Mesendoderm (in vitro differentiated cells): Measurements from ENCODE around the gene RASA2.

Experiments used
- DNase-seq: peaks from one replicate; pipeline ENCODE4 v3.0.0; 2013
- H2AK5ac ChIP-seq: 2 replicates; pipeline ENCODE4 v1.6.1; 2013; ENCODE audit warnings: low read length, inconsistent platforms
- H2BK120ac ChIP-seq: 2 replicates; pipeline ENCODE4 v1.6.1; 2013; ENCODE audit warnings: low read depth, mild to moderate bottlenecking, low read length, moderate library complexity, mixed read lengths
- H2BK15ac ChIP-seq: replicated peaks from 2 replicates; pipeline ENCODE4 v1.6.1; 2013; ENCODE audit warnings: low read depth, mild to moderate bottlenecking, moderate library complexity
- H2BK5ac ChIP-seq: 2 replicates; pipeline ENCODE4 v1.6.1; 2013; ENCODE audit warnings: low read length, inconsistent platforms
- H3K18ac ChIP-seq: 2 replicates; pipeline ENCODE4 v1.6.1; 2013; ENCODE audit warnings: mild to moderate bottlenecking, low read length, mixed read lengths
- H3K23ac ChIP-seq: one replicate; pipeline ENCODE4 v1.6.1; 2013; ENCODE audit warnings: low read length
- H3K27ac ChIP-seq: 2 replicates; pipeline ENCODE4 v1.5.1; 2013; ENCODE audit warnings: low read depth, mild to moderate bottlenecking, inconsistent platforms, low read length, moderate library complexity
- H3K27me3 ChIP-seq: 2 replicates; pipeline ENCODE4 v1.6.1; 2013; ENCODE audit warnings: low read length, control low read depth, mild to moderate bottlenecking, inconsistent platforms; ENCODE audit not compliant: insufficient read depth, poor library complexity
- H3K36me3 ChIP-seq: 2 replicates; pipeline ENCODE4 v1.6.1; 2013; ENCODE audit warnings: low read length, inconsistent platforms; ENCODE audit not compliant: control insufficient read depth, insufficient read depth
- H3K4ac ChIP-seq: one replicate; pipeline ENCODE4 v1.6.1; 2013; ENCODE audit warnings: low read depth, mild to moderate bottlenecking, low read length, moderate library complexity
- H3K4me1 ChIP-seq: 2 replicates; pipeline ENCODE4 v1.6.1; 2013; ENCODE audit warnings: low read depth, low read length, inconsistent platforms; ENCODE audit not compliant: control insufficient read depth
- H3K4me2 ChIP-seq: 2 replicates; pipeline ENCODE4 v1.6.1; 2013; ENCODE audit warnings: low read length
- H3K4me3 ChIP-seq: 2 replicates; pipeline ENCODE4 v1.5.1; 2013; ENCODE audit warnings: mild to moderate bottlenecking, low read length
- H3K56ac ChIP-seq: one replicate; pipeline ENCODE4 v1.6.1; 2013; ENCODE audit warnings: low read length
- H3K79me1 ChIP-seq: 2 replicates; pipeline ENCODE4 v1.6.1; 2013; ENCODE audit warnings: low read length, inconsistent platforms
- H3K79me2 ChIP-seq: 2 replicates; pipeline ENCODE4 v1.6.1; 2013; ENCODE audit warnings: mild to moderate bottlenecking, low read length; ENCODE audit not compliant: control insufficient read depth, insufficient read depth
- H3K9ac ChIP-seq: 2 replicates; pipeline ENCODE4 v1.6.1; 2013; ENCODE audit warnings: low read length, inconsistent platforms
- H4K5ac ChIP-seq: one replicate; pipeline ENCODE4 v1.6.1; 2013; ENCODE audit warnings: low read length
- H4K8ac ChIP-seq: one replicate; pipeline ENCODE4 v1.6.1; 2013; ENCODE audit warnings: low read depth, mild to moderate bottlenecking, control low read depth, low read length, moderate library complexity
- WGBS: extraction: QIAGEN DNeasy Blood & Tissue Kit; methylation state at CpG from one replicate; pipeline ENCODE4 v1.1.7; 2013; ENCODE audit warnings: low lambda C conversion rate, missing lambda C conversion rate; ENCODE audit not compliant: insufficient coverage; ENCODE audit errors: extremely low coverage; 5-methylcytosine and 5-hydroxymethylcytosine counted together

The RASA2 gene

GRCh38 chr3:141526709-141527108, 39.9 kb downstream of the RASA2 start:
- Histone ChIP-seq H3K56ac (no peak overlapping the region), H2BK120ac (no peak overlapping the region), H3K4me3 (no peak overlapping the region), H3K4me1 (no peaks in the 10 kb centered on the region), H3K18ac (no peak overlapping the region), H2BK15ac (no peak overlapping the region), H3K9ac (no peak overlapping the region), H2BK5ac (no peak overlapping the region), H2AK5ac (no peak overlapping the region), H3K27me3 (no peaks in the 10 kb centered on the region), H3K4ac (no peak overlapping the region), H3K79me1 (no peaks in the 10 kb centered on the region), H3K36me3 (no peaks in the 10 kb centered on the region), H3K79me2 (no peaks in the 10 kb centered on the region), H3K4me2 (no peak overlapping the region), H3K23ac (no peak overlapping the region), H4K5ac (no peak overlapping the region), H3K27ac (no peak overlapping the region), H4K8ac (no peak overlapping the region)
- no peak for DNase-seq

GRCh38 chr3:141528800-141529199, 42.0 kb downstream of the RASA2 start:
- Histone ChIP-seq H3K4me1 (no peaks in the 10 kb centered on the region), H3K27ac (no peak overlapping the region), H3K36me3 (no peaks in the 10 kb centered on the region), H3K27me3 (no peaks in the 10 kb centered on the region), H3K79me1 (no peaks in the 10 kb centered on the region), H3K4me3 (no peak overlapping the region), H3K79me2 (no peaks in the 10 kb centered on the region), H2BK15ac (no peak overlapping the region), H2BK120ac (no peak overlapping the region), H3K56ac (no peak overlapping the region), H2AK5ac (no peak overlapping the region), H4K5ac (no peak overlapping the region), H3K9ac (no peak overlapping the region), H3K23ac (no peak overlapping the region), H3K4me2 (no peak overlapping the region), H4K8ac (no peak overlapping the region), H3K4ac (no peak overlapping the region), H2BK5ac (no peak overlapping the region), H3K18ac (no peak overlapping the region)
- DNase-seq, result no peak
- WGBS, result 100% methylated on average over 1 of the region's 1 CpG

DNA sequence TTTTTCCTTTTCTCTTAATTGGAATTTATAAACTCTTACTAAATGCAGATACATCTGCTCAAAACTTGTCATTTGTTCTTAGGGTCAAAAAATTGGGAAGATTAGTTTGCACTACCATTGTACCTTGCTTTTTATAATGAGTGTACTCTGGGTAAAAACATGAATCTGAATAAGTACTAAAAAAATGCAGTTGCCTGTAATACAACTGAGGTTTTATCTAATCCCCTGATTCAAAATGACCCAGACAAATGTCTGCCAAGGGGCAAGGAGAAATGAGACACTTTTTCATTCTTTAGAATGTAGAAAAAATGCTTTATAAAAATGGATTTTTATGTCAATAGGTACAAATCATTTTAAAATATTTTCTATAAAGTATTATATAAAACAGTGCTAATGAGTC, 42.4 kb downstream of the RASA2 start:
- no peaks in the 10 kb centered on the region for H3K36me3 ChIP-seq
- no peaks in the 10 kb centered on the region for H3K27me3 ChIP-seq
- H2BK5ac ChIP-seq, result no peak overlapping the region
- H3K79me1 ChIP-seq, result no peaks in the 10 kb centered on the region
- no peaks in the 10 kb centered on the region for H3K79me2 ChIP-seq
- no peak overlapping the region for H3K27ac ChIP-seq
- no peak overlapping the region for H3K4ac ChIP-seq
- DNase-seq, result no peak
- H3K4me2 ChIP-seq, result no peak overlapping the region
- H3K9ac ChIP-seq, result no peak overlapping the region
- no peak overlapping the region for H4K5ac ChIP-seq
- H3K18ac ChIP-seq, result no peak overlapping the region
- no peak overlapping the region for H3K23ac ChIP-seq
- no peak overlapping the region for H2BK120ac ChIP-seq
- H3K4me1 ChIP-seq, result no peaks in the 10 kb centered on the region
- no peak overlapping the region for H3K56ac ChIP-seq
- H3K4me3 ChIP-seq, result no peak overlapping the region
- no peak overlapping the region for H2BK15ac ChIP-seq
- no peak overlapping the region for H2AK5ac ChIP-seq
- no peak overlapping the region for H4K8ac ChIP-seq

GRCh38 chr3:141529717-141530414, 43.0 kb downstream of the RASA2 start:
- no peaks in the 10 kb centered on the region for H3K36me3 ChIP-seq
- no peak overlapping the region for H2BK5ac ChIP-seq
- H4K8ac ChIP-seq, result no peak overlapping the region
- H3K4ac ChIP-seq, result no peak overlapping the region
- no peak overlapping the region for H3K56ac ChIP-seq
- H2BK120ac ChIP-seq, result no peak overlapping the region
- no peak overlapping the region for H3K4me3 ChIP-seq
- no peaks in the 10 kb centered on the region for H3K79me2 ChIP-seq
- no peak overlapping the region for H2BK15ac ChIP-seq
- H3K4me2 ChIP-seq, result no peak overlapping the region
- no CpG with 5 or more reads among the region's 1 CpG for WGBS
- DNase-seq, result no peak
- no peak overlapping the region for H3K18ac ChIP-seq
- H3K79me1 ChIP-seq, result no peaks in the 10 kb centered on the region
- no peak overlapping the region for H3K9ac ChIP-seq
- H3K23ac ChIP-seq, result no peak overlapping the region
- H3K27me3 ChIP-seq, result no peaks in the 10 kb centered on the region
- H2AK5ac ChIP-seq, result no peak overlapping the region
- H3K4me1 ChIP-seq, result no peaks in the 10 kb centered on the region
- H3K27ac ChIP-seq, result no peak overlapping the region
- H4K5ac ChIP-seq, result no peak overlapping the region

DNA sequence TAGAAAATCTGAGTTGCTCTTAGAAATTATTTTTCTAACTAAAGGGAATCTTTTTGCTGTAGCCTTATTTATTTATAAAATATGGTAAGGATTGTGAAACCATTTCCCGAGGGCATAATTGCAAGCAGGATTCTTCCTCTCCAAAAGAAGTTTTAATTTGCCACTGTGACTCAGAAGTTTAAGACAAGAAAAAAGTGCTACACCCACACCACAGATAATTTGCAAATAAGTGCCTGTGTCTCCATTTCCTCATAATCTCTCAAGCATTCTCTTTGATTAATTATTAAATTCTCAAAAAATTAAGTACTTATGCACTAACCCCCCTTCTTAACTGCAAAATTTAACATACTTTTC, 43.6 kb downstream of the RASA2 start:
- Histone ChIP-seq H2AK5ac (no peak overlapping the region), H2BK15ac (no peak overlapping the region), H3K4me2 (no peak overlapping the region), H3K27ac (no peak overlapping the region), H2BK5ac (no peak overlapping the region), H3K36me3 (no peaks in the 10 kb centered on the region), H3K27me3 (no peaks in the 10 kb centered on the region), H3K4me1 (no peaks in the 10 kb centered on the region), H3K9ac (no peak overlapping the region), H4K8ac (no peak overlapping the region), H2BK120ac (no peak overlapping the region), H3K18ac (no peak overlapping the region), H4K5ac (no peak overlapping the region), H3K79me1 (no peaks in the 10 kb centered on the region), H3K4me3 (no peak overlapping the region), H3K79me2 (no peaks in the 10 kb centered on the region), H3K23ac (no peak overlapping the region), H3K56ac (no peak overlapping the region), H3K4ac (no peak overlapping the region)
- no CpG with 5 or more reads among the region's 1 CpG for WGBS
- no peak for DNase-seq

- Histone ChIP-seq H3K27ac (no peak overlapping the region), H3K56ac (no peak overlapping the region), H2AK5ac (no peak overlapping the region), H4K5ac (no peak overlapping the region), H3K23ac (no peak overlapping the region), H3K18ac (no peak overlapping the region), H3K27me3 (no peaks in the 10 kb centered on the region), H2BK15ac (no peak overlapping the region), H3K79me2 (no peaks in the 10 kb centered on the region), H2BK5ac (no peak overlapping the region), H3K4me1 (no peaks in the 10 kb centered on the region), H3K4me3 (no peak overlapping the region), H3K79me1 (no peaks in the 10 kb centered on the region), H4K8ac (no peak overlapping the region), H3K36me3 (no peaks in the 10 kb centered on the region), H3K9ac (no peak overlapping the region), H3K4ac (no peak overlapping the region), H2BK120ac (no peak overlapping the region), H3K4me2 (no peak overlapping the region)
- DNase-seq, result no peak
- no CpG with 5 or more reads among the region's 1 CpG for WGBS
These were observed 45.8 kb downstream of the RASA2 start for GRCh38 chr3:141532609-141533008.
